A204.1 (cell line): ENCODE measurements around the gene ZNF385C.
"Not testable (repeated sequence)": the region's sequence is repeated elsewhere in the genome, so short reads cannot be mapped to it uniquely, and the experiment has no call there.

Experiments
- FAIRE-seq: peaks from 2 replicates; lab custom pipeline; 2012; peaks lifted over from hg19 to GRCh38; lab: Jason Lieb, UNC

Gene ZNF385C

GRCh38 chr17:42097691-42098631, at the start of gene ZNF385C:
Gene ZNF385C (minus strand): TSS chr17:42098473. CDS start chr17:42063056, 35,417 bp downstream.
- no peak for FAIRE-seq

GRCh38 chr17:42146911-42147607, 48.8 kb upstream of the ZNF385C start:
- no peak for FAIRE-seq

DNA sequence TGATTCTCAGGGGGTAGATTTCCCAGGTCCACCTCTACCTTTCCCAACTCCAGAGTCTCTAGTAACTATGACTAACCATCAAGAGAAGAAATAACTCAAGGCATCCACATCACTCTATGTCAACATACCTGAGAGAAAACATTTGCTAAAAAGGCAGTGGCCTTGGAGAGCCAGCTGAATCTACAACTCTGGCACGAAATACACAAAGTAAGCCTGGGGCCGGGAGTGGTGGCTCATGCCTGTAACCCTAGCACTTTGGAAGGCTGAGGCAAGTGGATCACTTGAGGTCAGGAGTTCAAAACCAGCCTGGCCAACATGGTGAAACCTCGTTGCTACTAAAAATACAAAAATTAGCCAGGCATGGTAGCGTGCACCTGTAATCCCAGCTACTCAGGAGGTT, 44.9 kb upstream of the ZNF385C start:
- not testable (repeated sequence) for FAIRE-seq

DNA sequence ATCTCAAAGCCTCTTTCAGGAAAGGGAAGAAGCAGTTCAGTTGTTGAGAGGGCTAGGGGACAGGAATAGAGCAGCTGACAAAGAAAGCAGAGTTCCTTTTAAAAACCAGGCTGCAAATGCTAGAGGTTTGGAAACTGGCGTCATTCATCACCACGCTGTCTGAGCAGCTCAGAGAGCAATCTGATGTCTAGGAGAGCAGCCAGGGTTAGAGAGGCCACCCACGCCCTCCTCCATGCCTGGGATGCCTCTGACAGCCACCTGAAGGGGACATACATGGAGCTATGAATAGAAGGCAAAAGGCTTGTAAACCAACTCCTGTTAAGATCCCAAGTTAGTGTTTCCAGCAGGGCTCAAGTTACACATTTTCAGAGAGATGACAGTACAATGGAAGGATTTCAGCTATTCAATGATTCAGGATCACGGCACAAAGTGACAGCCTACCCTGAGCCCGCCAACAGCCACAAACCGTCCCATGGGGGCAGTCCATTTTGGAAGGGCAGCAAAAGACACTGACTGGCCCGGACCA, 44.2 kb upstream of the ZNF385C start:
- FAIRE-seq: no peak

DNA sequence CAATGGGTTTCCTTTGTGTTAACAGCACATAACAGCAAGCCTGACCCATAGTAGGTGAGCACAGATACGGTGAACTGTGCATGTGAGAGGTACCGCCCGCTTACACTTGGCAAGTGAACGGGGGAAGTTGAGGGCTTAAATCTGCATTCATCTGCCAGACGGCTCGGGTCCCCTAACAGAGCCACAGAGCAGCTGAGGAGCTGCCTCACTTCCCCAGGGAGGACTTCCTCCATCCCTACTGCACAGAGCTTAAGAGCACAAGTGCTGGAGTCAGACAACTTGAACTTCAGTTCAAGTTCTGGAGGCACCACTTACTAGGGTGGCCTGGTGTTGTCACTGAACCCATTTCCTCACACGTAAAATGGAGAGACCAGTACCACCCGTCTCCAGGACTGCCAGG, 43.1 kb upstream of the ZNF385C start:
- no peak for FAIRE-seq

DNA sequence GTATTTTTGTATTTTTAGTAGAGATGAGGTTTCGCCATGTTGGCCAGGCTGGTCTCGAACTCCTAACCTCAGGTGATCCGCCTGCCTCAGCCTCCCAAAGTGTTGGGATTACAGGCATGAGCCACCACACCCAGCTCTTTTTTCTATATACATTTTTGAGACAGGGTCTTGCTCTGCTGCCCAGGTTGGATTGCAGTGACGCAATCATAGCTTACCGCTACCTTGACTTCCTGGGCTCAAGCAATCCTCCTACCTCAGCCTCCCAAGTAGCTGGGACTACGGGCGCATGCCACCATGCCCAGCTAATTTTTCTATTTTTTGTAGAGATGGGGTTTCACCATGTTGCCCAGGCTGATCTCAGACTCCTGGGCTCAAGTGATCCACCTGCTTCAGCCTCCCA, 42.4 kb upstream of the ZNF385C start:
- FAIRE-seq: not testable (repeated sequence)

DNA sequence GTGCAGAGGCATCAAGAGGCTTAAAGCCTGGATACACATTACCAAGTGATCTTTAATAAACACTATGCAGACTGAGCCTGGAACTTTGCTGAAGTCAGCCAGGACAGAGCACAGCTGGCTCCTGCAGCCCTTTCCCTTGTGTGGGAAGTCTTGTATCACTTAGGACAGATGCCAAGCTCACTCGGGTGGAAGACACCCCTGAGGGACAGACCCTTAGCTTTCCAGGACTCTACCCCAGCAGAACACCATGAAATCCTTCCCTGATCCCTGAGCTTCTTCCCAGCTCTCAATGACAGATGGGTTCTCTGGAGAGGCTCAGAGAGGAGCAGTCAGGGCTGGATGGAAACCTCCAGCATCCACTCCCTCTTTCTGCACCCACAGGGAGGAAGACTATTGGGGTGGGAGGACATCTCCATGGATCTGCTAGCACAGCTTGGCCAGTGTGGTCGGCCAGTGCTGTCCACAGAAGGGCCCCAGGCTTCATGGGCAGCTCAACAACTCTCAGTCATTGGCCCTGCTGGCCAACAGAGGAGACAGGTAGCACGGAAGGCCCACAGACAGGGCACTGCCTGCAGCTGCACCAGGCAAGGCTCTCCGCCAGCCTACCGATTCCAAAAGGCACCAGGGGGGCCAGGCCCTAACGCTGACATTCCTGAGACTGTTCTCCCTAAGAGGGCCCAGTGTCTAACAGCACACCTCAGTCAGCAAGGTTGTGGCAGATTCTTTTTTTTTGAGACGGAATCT, 40.6 kb upstream of the ZNF385C start:
- no peak for FAIRE-seq

DNA sequence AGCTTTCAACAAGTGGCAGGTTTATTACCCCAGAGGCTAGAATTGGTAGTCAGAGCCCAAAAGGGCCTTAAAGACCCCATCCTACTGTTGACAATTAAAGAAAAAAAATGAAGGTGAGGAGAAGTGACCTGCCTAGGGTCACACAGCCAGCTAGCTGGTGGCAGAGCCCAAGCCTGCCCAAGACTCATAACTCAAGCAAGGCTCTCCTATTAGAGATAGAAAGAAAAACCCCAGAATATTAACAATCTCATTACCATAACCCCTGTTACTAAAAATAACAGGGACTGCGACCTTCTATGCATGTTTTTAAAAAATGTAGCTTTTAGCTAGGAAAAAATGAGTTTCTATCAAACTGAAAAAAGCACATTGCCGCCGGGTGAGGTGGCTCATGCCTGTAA, 38.4 kb upstream of the ZNF385C start:
- no peak for FAIRE-seq

DNA sequence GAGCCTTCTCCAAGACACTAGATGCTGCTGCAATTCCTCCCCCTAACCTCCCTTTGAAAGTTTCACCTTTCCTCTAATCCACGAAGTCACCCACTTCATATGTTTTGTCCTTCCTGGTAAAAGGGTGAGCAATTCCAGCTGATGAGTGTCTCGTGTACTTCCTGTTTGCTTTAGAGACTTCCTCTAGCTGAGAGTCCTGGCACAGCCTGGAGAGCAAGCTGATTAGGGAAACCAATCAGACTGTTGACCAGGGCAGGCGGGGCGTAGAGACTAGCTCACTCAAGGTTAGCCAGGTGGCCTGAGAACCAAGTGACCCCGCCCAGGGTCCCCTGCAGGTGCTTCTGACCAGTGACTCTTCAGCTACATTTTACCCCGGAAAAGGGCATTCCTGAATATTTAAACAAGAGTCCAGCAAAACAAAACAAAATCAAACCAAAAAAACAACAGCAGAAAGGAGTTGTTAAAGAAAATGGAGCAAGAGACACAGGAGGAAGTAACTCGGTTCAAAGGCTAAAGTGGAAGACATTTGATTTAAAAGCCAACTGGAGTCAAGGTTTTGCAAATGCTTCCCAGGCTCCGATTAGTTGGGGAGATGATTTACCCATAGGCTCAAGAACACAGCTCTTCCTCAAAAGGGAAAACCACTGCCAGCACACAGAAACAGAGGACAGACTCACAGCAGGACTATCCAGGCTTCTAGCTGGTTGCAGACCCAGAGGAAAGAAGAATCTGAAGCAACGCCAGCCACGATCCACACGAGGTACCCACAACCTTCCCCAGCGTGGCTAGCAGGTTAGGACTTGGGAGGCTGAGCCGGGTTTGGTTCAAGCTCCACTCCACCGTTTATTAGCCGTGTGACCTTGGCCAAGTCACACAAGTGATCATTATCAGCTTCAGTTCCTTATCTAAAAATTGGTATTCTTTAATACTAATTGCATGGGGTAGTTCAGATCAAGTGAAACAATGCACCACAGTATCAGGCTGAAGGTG, 37.7 kb upstream of the ZNF385C start:
- FAIRE-seq: no peak

- FAIRE-seq: no peak
Observed at GRCh38 chr17:42135151-42135550, 36.9 kb upstream of the ZNF385C start.

GRCh38 chr17:42133461-42134041, 35.3 kb upstream of the ZNF385C start:
- no peak for FAIRE-seq

DNA sequence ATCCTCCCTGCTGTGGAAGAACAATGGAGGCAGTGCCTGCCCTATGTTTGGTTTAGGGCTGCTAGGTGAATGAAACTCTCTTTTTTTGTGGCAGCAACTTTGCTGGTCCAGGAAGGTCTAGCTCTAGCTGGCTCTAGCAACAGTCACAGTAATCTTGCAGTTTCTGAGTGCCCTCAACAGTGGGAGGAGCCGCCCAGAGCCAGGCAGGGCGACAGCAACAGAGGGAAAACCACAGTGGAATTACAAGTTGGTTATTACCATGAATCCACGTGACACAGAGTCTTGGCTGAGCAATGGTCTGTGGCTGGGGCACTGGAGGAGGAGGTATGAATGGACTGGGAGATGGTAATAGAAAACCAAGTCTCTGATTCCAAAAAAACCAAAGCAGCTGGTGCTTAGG, 34.7 kb upstream of the ZNF385C start:
- no peak for FAIRE-seq

GRCh38 chr17:42131981-42132432, 33.7 kb upstream of the ZNF385C start:
- no peak for FAIRE-seq

- FAIRE-seq: no peak
Observed at GRCh38 chr17:42131232-42131631, 33.0 kb upstream of the ZNF385C start.

GRCh38 chr17:42130310-42130936, 32.1 kb upstream of the ZNF385C start:
- no peak for FAIRE-seq

DNA sequence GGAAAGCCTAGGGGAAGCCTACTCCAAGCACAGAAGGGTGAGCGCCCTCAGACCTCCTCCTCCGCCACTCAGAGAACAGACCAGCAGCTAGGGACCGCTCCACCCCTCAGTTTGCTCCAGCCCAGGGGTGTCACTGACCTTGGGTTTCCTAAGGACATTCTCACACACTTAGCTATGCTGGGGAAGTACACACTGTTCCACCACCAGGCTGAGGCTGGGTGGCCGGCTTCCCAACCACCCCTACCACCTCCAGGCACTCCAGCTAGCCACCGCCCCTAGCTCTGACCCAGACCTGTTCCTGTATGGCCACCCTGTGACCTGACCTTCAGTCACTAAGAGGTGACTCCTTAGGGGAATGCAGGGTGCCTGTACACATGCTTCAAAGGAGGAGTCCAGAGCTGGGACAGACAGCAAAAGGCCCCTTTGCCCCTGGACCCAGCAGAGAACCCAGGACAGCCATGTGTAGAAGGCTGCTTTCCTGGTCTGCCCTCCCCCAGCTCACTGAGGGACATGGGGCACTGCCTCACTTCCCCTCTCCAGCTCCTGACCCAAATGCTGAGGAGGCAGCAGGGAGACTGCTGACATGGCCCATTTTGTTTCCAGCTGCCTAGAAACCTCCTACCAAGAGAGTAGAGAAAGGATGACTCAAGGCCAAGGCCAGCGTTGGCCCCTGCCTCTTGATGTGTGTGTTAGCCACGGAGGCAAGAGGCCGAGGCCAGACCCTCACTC, 31.0 kb upstream of the ZNF385C start:
- FAIRE-seq: no peak

DNA sequence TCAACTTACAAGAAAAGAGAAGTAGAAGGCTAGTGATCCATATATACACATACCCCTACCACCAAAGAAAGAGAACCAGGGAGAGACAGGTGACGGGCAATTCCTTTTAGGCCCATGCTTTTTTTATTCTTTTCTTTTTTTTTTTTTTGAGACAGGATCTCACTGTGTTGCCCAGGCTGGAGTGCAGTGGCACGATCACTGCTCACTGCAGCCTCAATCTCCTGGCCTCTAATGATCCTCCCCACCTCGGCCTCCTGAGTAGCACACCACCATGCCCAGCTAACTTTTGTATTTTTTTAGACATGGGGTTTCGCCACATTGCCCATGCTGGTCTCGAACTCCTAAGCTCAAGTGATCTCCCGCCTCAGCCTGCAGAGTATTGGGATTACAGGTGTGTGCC, 29.1 kb upstream of the ZNF385C start:
- FAIRE-seq: no peak

- FAIRE-seq: no peak
Observed at GRCh38 chr17:42126836-42127235, 28.6 kb upstream of the ZNF385C start.

DNA sequence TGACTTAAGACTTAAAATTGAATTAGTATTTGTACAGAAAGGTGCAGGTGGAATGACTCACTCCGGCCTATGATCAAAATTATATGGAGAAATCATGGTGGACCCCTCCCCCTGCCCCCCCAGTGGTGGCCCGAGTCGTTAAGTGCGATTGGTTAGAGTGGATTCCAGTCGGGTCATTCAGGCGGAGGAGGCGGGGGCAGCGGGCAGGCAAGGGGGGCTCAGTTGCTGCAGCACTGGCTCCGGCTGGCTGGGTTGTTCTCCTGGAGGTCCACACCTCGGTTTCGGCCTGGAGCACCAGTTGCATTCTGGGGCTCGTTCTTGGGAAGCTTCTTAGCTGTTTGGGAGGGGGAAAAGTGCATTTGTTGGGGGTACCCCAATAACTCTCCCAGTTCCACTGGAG, 27.3 kb upstream of the ZNF385C start:
- no peak for FAIRE-seq

DNA sequence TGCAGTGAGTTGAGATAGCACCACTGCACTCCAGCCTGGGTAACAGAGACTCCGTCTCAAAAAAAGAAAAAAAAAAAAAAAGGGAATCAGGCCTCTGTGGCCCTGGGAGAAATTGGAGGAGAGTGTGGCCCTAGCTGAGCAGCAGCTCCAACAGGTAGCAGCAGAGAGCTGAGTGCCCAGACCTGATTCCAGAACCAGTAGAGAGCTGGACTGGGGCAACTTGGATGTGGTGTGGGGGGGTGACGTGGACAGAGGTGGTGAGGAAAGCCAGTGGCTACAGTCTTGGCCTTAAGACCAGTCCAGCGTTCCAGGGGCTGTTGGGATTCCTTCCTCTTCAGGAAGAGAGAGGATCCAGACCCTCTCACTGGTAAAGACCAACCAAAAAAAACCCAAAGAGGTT, 26.0 kb upstream of the ZNF385C start:
- FAIRE-seq: no peak
